ENCODE measurements around the gene MCC. TPM values are rescaled to one million over a fixed set of nuclear protein-coding genes. Genes with fewer than 3 reads are reported as not detected.

The MCC gene
- total RNA-seq, 1 experiment from 2014 or later: 7.6 TPM

- no peaks in the 10 kb centered on the region for H3K9me3 ChIP-seq (ENCODE audit: control insufficient read depth, low read depth, low read length)
- no peak overlapping the region for H4K5ac ChIP-seq (ENCODE audit: insufficient read length, low read depth, low read length)
- H3K56ac ChIP-seq (ENCODE audit: insufficient read length, low read depth, low read length): no peak overlapping the region
- H3K18ac ChIP-seq (ENCODE audit: insufficient read length, low read depth, low read length): no peak overlapping the region
- no peaks in the 10 kb centered on the region for H3K79me1 ChIP-seq (ENCODE audit: insufficient read depth, low read depth, low read length, poor library complexity, severe bottlenecking)
- no peak overlapping the region for H2AK5ac ChIP-seq (ENCODE audit: insufficient read length, low read length)
- no peaks in the 10 kb centered on the region for H3K27me3 Mint-ChIP-seq (ENCODE audit: low read depth)
- 0 out of 2 replicates have a peak, but pooled peaks cover 4% of the 10 kb centered on the region for H3K4me1 ChIP-seq (ENCODE audit: insufficient read depth, low read length)
- no peak overlapping the region for H3K27ac ChIP-seq (ENCODE audit: insufficient read length, low read depth, low read length)
- no peak overlapping the region for H4K8ac ChIP-seq (replicated peaks; ENCODE audit: insufficient read length, low read depth, low read length)
- no peak for DNase-seq
- H3K9ac ChIP-seq (ENCODE audit: extremely low read depth, insufficient read length, low read length): no peak overlapping the region
- no peak overlapping the region for H3K4me3 Mint-ChIP-seq
- no peaks in the 10 kb centered on the region for H3K23me2 ChIP-seq (ENCODE audit: insufficient read length, low read depth, low read length, poor library complexity, severe bottlenecking)
- no peak overlapping the region for H3K27ac Mint-ChIP-seq
- H3K4me2 ChIP-seq (ENCODE audit: insufficient read depth, insufficient read length, low read length): no peak overlapping the region
- no peak overlapping the region for H3T11ph ChIP-seq (ENCODE audit: low read length)
- no peaks in the 10 kb centered on the region for H3K36me3 Mint-ChIP-seq (ENCODE audit: insufficient read depth in 1 of 3, low read depth in 3 of 3)
- H3K9me3 Mint-ChIP-seq: no peaks in the 10 kb centered on the region
- peaks cover 14 to 18% of the 10 kb centered on the region in 2 experiments for H3K4me1 Mint-ChIP-seq
- no peak overlapping the region for H2AFZ ChIP-seq (ENCODE audit: low read length)
- H4K91ac ChIP-seq (ENCODE audit: insufficient read length, low read depth, low read length): no peak overlapping the region
- H2BK12ac ChIP-seq (ENCODE audit: insufficient read length, low read depth, low read length): no peak overlapping the region
- no peaks in the 10 kb centered on the region for H3K79me2 ChIP-seq (ENCODE audit: insufficient read depth, low read length)
- no peak overlapping the region for H3K23ac ChIP-seq (ENCODE audit: insufficient read length, low read depth, low read length)
- H2BK120ac ChIP-seq (ENCODE audit: low read depth, low read length, poor library complexity, severe bottlenecking): no peak overlapping the region
- H3K14ac ChIP-seq (ENCODE audit: insufficient read depth, low read length): no peak overlapping the region
- no peaks in the 10 kb centered on the region for H4K20me1 ChIP-seq (ENCODE audit: control insufficient read depth, insufficient read depth, insufficient read length)
- H3K27me3 ChIP-seq (ENCODE audit: insufficient read depth, low read length): no peaks in the 10 kb centered on the region
- no peak overlapping the region for H2BK5ac ChIP-seq (ENCODE audit: insufficient read length, low read length)
- H2BK15ac ChIP-seq (ENCODE audit: low read depth, low read length): no peak overlapping the region
- H2BK20ac ChIP-seq (ENCODE audit: low read depth, low read length, poor library complexity, severe bottlenecking): no peak overlapping the region
- TF ChIP-seq CTCF (conservative IDR thresholded peaks at IDR 0.05): no peak
- WGBS (ENCODE audit: extremely low coverage, insufficient read length, low lambda C conversion rate): no CpG with 5 or more reads among the region's 2 CpGs
- no peak overlapping the region for H3K4ac ChIP-seq (ENCODE audit: low read depth, low read length)
Measured at GRCh38 chr5:113329981-113330380, 158.3 kb downstream of the MCC start.

Data from H9 (cell line).